ENCODE results near the gene FAM72C. TPM values are rescaled to one million over a fixed set of nuclear protein-coding genes. Genes with fewer than 3 reads are reported as not detected.

FAM72C gene
- 0.77 TPM for total RNA-seq

DNA sequence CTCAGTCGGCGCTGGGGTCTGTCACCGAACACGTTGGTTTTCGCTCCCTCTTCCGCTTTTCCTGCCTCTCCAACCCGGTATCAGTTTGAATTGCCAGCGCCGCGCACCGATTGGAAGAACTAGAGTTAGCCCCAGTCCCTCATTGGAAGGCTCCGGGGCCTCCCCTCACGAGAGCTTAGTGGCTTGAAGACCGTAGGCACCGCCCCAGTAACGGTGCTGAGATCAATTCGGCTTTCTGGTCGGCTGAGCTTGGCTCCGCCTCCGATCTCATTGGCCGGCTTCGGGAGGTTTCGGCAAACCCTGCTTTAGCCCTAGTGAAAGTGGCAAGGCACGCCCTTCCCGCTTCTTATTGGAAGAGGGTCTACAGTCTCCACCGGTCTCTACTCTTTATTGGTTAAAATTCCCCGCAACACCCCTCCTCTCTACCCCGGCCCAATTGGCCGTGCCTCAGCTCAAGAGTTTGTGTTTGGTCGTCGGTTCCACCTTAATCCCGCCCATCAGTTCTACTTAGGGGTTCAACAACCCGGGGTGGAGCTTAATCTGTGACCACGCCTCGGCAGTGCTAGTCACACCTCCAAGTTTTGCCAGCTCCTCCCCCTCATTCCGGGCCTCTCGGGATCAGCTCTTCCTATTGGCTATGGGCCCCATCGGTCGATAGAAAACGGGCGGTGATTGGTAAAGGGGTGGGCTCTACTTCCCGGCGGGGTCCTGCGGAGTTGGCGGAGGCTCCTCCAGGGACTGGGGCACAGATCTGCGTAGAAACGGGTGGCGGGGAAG is at the start of gene FAM72C:
TSS of gene FAM72C (minus strand) at position 63 of the 777 bp plus-strand sequence. CDS start 845 bp downstream, outside the sequence.

